ENCODE data around the gene BRWD1. TPM values are rescaled to one million over a fixed set of nuclear protein-coding genes. Genes with fewer than 3 reads are reported as not detected.
"Not testable (repeated sequence)": the region's sequence is repeated elsewhere in the genome, so short reads cannot be mapped to it uniquely, and the experiment has no call there.

The BRWD1 gene
- total RNA-seq, 2 experiments from 2014 or later: 39.5 to 45.3 TPM

- H3K4me1 Mint-ChIP-seq: no peaks in the 10 kb centered on the region
- peaks cover 2% of the 10 kb centered on the region for H3K27me3 Mint-ChIP-seq
- H3K36me3 Mint-ChIP-seq (ENCODE audit: low read depth): no peaks in the 10 kb centered on the region
- no peak overlapping the region for H3K27ac Mint-ChIP-seq
- ChIA-PET POLR2A (no interaction called here), CTCF (no interaction called here)
- H3K4me3 Mint-ChIP-seq: no peak overlapping the region
- peaks cover 2% of the 10 kb centered on the region for H3K9me3 Mint-ChIP-seq
- DNase-seq: no peak
Measured at GRCh38 chr21:39144191-39144590, 169.2 kb downstream of the BRWD1 start.

GRCh38 chr21:39142972-39143371 lies 170.5 kb downstream of the BRWD1 start:
- Mint-ChIP-seq H3K36me3 (ENCODE audit: low read depth) (no peaks in the 10 kb centered on the region), H3K27ac (no peak overlapping the region), H3K4me3 (no peak overlapping the region), H3K27me3 (peaks cover 2% of the 10 kb centered on the region), H3K4me1 (no peaks in the 10 kb centered on the region), H3K9me3 (peaks cover 2% of the 10 kb centered on the region)
- DNase-seq: no peak
- POLR2A ChIA-PET: no interaction called here
- CTCF ChIA-PET: no interaction called here

- Mint-ChIP-seq H3K4me1 (no peaks in the 10 kb centered on the region), H3K4me3 (no peak overlapping the region), H3K27me3 (peaks cover 2% of the 10 kb centered on the region), H3K36me3 (ENCODE audit: low read depth) (no peaks in the 10 kb centered on the region), H3K27ac (no peak overlapping the region), H3K9me3 (peaks cover 2% of the 10 kb centered on the region)
- DNase-seq: no peak
- CTCF ChIA-PET: no interaction called here
- POLR2A ChIA-PET: no interaction called here
Measured at GRCh38 chr21:39141502-39141901, 171.9 kb downstream of the BRWD1 start.

GRCh38 chr21:39137248-39138178 lies 175.9 kb downstream of the BRWD1 start:
- Mint-ChIP-seq H3K27ac (no peak overlapping the region), H3K9me3 (no peaks in the 10 kb centered on the region), H3K36me3 (ENCODE audit: low read depth) (no peaks in the 10 kb centered on the region), H3K4me1 (no peaks in the 10 kb centered on the region), H3K4me3 (no peak overlapping the region), H3K27me3 (peaks cover 2% of the 10 kb centered on the region)
- ChIA-PET POLR2A (no interaction called here), CTCF (interaction anchor here (0.9 to 1.5 kb wide), 6 partner anchors 11 to 410 kb away, joined by 3 to 9 read pairs (median 3); no protein-coding TSS in a partner anchor)
- DNase-seq: no peak

GRCh38 chr21:39136711-39137110 lies 176.7 kb downstream of the BRWD1 start:
- POLR2A ChIA-PET: no interaction called here
- no peaks in the 10 kb centered on the region for H3K36me3 Mint-ChIP-seq (ENCODE audit: low read depth)

GRCh38 chr21:39136138-39136537 lies 177.3 kb downstream of the BRWD1 start:
- H3K27ac Mint-ChIP-seq; H3K4me1 Mint-ChIP-seq; H3K4me3 Mint-ChIP-seq; H3K36me3 Mint-ChIP-seq (ENCODE audit: low read depth); DNase-seq; H3K9me3 Mint-ChIP-seq; POLR2A ChIA-PET; H3K27me3 Mint-ChIP-seq: not testable (repeated sequence)
- CTCF ChIA-PET: interaction anchor here (1.2 kb wide), 1 partner anchor 401 kb away, joined by 3 read pairs; no protein-coding TSS in a partner anchor

More at GRCh38 chr21:39136711-39137110, 176.7 kb downstream of the BRWD1 start:
- Mint-ChIP-seq H3K4me3 (no peak overlapping the region), H3K4me1 (no peaks in the 10 kb centered on the region), H3K9me3 (no peaks in the 10 kb centered on the region), H3K27ac (no peak overlapping the region), H3K27me3 (peaks cover 3% of the 10 kb centered on the region)
- no peak for DNase-seq
- CTCF ChIA-PET: no interaction called here

- Mint-ChIP-seq H3K4me3 (no peak overlapping the region), H3K27me3 (peaks cover 7% of the 10 kb centered on the region), H3K9me3 (no peaks in the 10 kb centered on the region), H3K27ac (no peak overlapping the region), H3K4me1 (no peaks in the 10 kb centered on the region), H3K36me3 (ENCODE audit: low read depth) (no peaks in the 10 kb centered on the region)
- ChIA-PET CTCF (no interaction called here), POLR2A (no interaction called here)
- DNase-seq: no peak
Measured at GRCh38 chr21:39134288-39134810, 179.1 kb downstream of the BRWD1 start.

Other genes with a start within 250 kb of the BRWD1 start
- gene PSMG1, start 130.2 kb downstream of the BRWD1 start, total RNA-seq: 10 to 100 TPM; 59.6 to 66.2 TPM
- 100 to 1,000 TPM; 327 to 340 TPM for gene HMGN1, start 35.5 kb upstream of the BRWD1 start, total RNA-seq
- not detected for gene LCA5L, start 132.1 kb upstream of the BRWD1 start, total RNA-seq
- 1 to 10 TPM in 1 of 2 experiments, under 1 TPM in 1; 0.88 to 1.7 TPM for gene SH3BGR, start 138.3 kb upstream of the BRWD1 start, total RNA-seq

All from activated CD4-positive, alpha-beta memory T cell treated with anti-CD3 and anti-CD28 coated beads, Interleukin-2, amount 10 ng/mL, durations not matched to agents 7 days and 5 days (primary cell).